ENCODE data around the gene AKAP1. TPM values are rescaled to one million over a fixed set of nuclear protein-coding genes. Genes with fewer than 3 reads are reported as not detected.

The AKAP1 gene
- polyA plus RNA-seq, 3 donors: 5.6 to 14.6 (median 6.8) TPM

GRCh38 chr17:57092171-57092570 is 7.1 kb downstream of the AKAP1 start:
- H3K36me3 Mint-ChIP-seq: peaks cover 7 to 9% of the 10 kb centered on the region in 2 donors
- H3K27ac Mint-ChIP-seq: peak overlapping the region in 2 of 7 donors; percentile 16 to 69
- no peaks in the 10 kb centered on the region for H3K9me3 Mint-ChIP-seq
- Histone ChIP-seq H3K4me3 (replicated peaks in 1 of 3; ENCODE audit: low read depth in 2 of 3, low read length in 3 of 3) (no peak overlapping the region), H3K27me3 (ENCODE audit: control insufficient read depth in 2 of 2, insufficient read depth in 2 of 2, low read length in 2 of 2) (no peaks in the 10 kb centered on the region), H3K36me3 (replicated peaks in 1 of 2; ENCODE audit: control insufficient read depth in 1 of 2, insufficient read depth in 2 of 2, low read length in 2 of 2) (no peaks in the 10 kb centered on the region), H3K4me2 (replicated peaks; ENCODE audit: extremely low read depth, low read length, poor library complexity, severe bottlenecking) (no peak overlapping the region), H4K20me1 (ENCODE audit: insufficient read depth, low read length) (peaks cover 16% of the 10 kb centered on the region), H3K9me3 (replicated peaks in 1 of 2; ENCODE audit: control insufficient read depth in 1 of 2, insufficient read depth in 1 of 2, low read length in 2 of 2) (no peaks in the 10 kb centered on the region), H3K79me2 (ENCODE audit: insufficient read depth, low read length) (peaks cover 89% of the 10 kb centered on the region), H3K4me1 (ENCODE audit: control insufficient read depth in 1 of 2, insufficient read depth in 2 of 2, low read length in 2 of 2) (peaks cover 27 to 29% of the 10 kb centered on the region in 2 donors), H3K27ac (ENCODE audit: low read depth in 1 of 2, low read length in 2 of 2) (peak overlapping the region in 1 of 2 donors; percentile 30), H2AFZ (ENCODE audit: insufficient read depth, low read depth, low read length, poor library complexity, severe bottlenecking) (no peak overlapping the region), H3K9ac (ENCODE audit: insufficient read depth, low read length, poor library complexity, severe bottlenecking) (no peak overlapping the region)
- no peaks in the 10 kb centered on the region for H3K27me3 Mint-ChIP-seq (ENCODE audit: low read depth in 3 of 3)
- peaks cover 39% of the 10 kb centered on the region for H3K4me1 Mint-ChIP-seq
- no peak overlapping the region for H3K4me3 Mint-ChIP-seq
- peak in 2 of 3 donors; percentile 14 to 26 for DNase-seq
- WGBS (ENCODE audit: insufficient coverage): no CpG with 5 or more reads among the region's 2 CpGs
- intact Hi-C loops (cut with micrococcal nuclease): no loop called here
- TF ChIP-seq CTCF (IDR thresholded peaks at IDR 0.05): no peak

- TF ChIP-seq CTCF (IDR thresholded peaks at IDR 0.05): no peak
- H3K4me2 ChIP-seq (replicated peaks; ENCODE audit: extremely low read depth, low read length, poor library complexity, severe bottlenecking): no peak overlapping the region
- no peak overlapping the region for H3K9ac ChIP-seq (ENCODE audit: insufficient read depth, low read length, poor library complexity, severe bottlenecking)
- WGBS (ENCODE audit: insufficient coverage): 87% methylated on average over 7 of the region's 8 CpGs
- peaks cover 27 to 29% of the 10 kb centered on the region in 2 donors for H3K4me1 ChIP-seq (ENCODE audit: control insufficient read depth in 1 of 2, insufficient read depth in 2 of 2, low read length in 2 of 2)
- H3K27ac ChIP-seq (ENCODE audit: low read depth in 1 of 2, low read length in 2 of 2): peak overlapping the region in 1 of 2 donors; percentile 18
- H3K4me1 Mint-ChIP-seq: peaks cover 38% of the 10 kb centered on the region
- H3K9me3 Mint-ChIP-seq: no peaks in the 10 kb centered on the region
- peaks cover 87% of the 10 kb centered on the region for H3K79me2 ChIP-seq (ENCODE audit: insufficient read depth, low read length)
- H3K27me3 ChIP-seq (ENCODE audit: control insufficient read depth in 2 of 2, insufficient read depth in 2 of 2, low read length in 2 of 2): no peaks in the 10 kb centered on the region
- peaks cover 10% of the 10 kb centered on the region for H4K20me1 ChIP-seq (ENCODE audit: insufficient read depth, low read length)
- no peak overlapping the region for H2AFZ ChIP-seq (ENCODE audit: insufficient read depth, low read depth, low read length, poor library complexity, severe bottlenecking)
- H3K4me3 ChIP-seq (replicated peaks in 1 of 3; ENCODE audit: low read depth in 2 of 3, low read length in 3 of 3): no peak overlapping the region
- H3K9me3 ChIP-seq (replicated peaks in 1 of 2; ENCODE audit: control insufficient read depth in 1 of 2, insufficient read depth in 1 of 2, low read length in 2 of 2): no peaks in the 10 kb centered on the region
- H3K27me3 Mint-ChIP-seq (ENCODE audit: low read depth in 3 of 3): no peaks in the 10 kb centered on the region
- H3K36me3 Mint-ChIP-seq: peaks cover 7 to 9% of the 10 kb centered on the region in 2 donors
- H3K27ac Mint-ChIP-seq: peak overlapping the region in 1 of 7 donors; percentile 21
- no peaks in the 10 kb centered on the region for H3K36me3 ChIP-seq (replicated peaks in 1 of 2; ENCODE audit: control insufficient read depth in 1 of 2, insufficient read depth in 2 of 2, low read length in 2 of 2)
- DNase-seq: no peak
- H3K4me3 Mint-ChIP-seq: no peak overlapping the region
- intact Hi-C loops (cut with micrococcal nuclease): no loop called here
These were observed 7.7 kb downstream of the AKAP1 start for GRCh38 chr17:57092779-57093178.
